PC-9 (cell line): ENCODE results near the gene CRISPLD2.

Experiments
- CTCF ChIP-seq: fragments of 200-600 bp; sonication (generic); conservative IDR thresholded peaks from 2 replicates; pipeline ENCODE4 v1.6.1; 2017; ENCODE audit warnings: mixed run types, antibody characterized with exemption, mild to moderate bottlenecking, moderate library complexity
- EZH2 ChIP-seq: fragments of 200-600 bp; sonication (generic); IDR thresholded peaks from 2 replicates; pipeline ENCODE4 v1.8.0; 2017; ENCODE audit warnings: antibody characterized with exemption, low read depth

GRCh38 chr16:84823926-84824325 lies 4.1 kb downstream of the CRISPLD2 start:
- TF ChIP-seq CTCF (no peak), EZH2 (no peak)
